ENCODE measurements around the gene UCP3. TPM values are rescaled to one million over a fixed set of nuclear protein-coding genes. Genes with fewer than 3 reads are reported as not detected.
A peak's percentile ranks its signal among the peaks of the same experiment; 100 is the strongest.

Gene UCP3
- 1 to 10 TPM; 3.3 to 5.2 TPM for total RNA-seq

- DNase-seq: no peak
- Mint-ChIP-seq H3K36me3 (peaks cover 14% of the 10 kb centered on the region), H3K27ac (peak within 1 kb of the TSS; percentile 53), H3K9me3 (ENCODE audit: low read depth) (no peaks in the 10 kb centered on the region), H3K4me1 (peaks cover 70% of the 10 kb centered on the region), H3K27me3 (no peaks in the 10 kb centered on the region), H3K4me3 (no peak within 1 kb of the TSS)
- CTCF ChIA-PET: interaction anchor here (0.5 to 1.4 kb wide), 2 partner anchors 12 to 100 kb away, joined by 3 to 4 read pairs; no protein-coding TSS in a partner anchor
- no peak for ATAC-seq
These were observed at the start of gene UCP3 for GRCh38 chr11:74008373-74009229. TSS of gene UCP3 (minus strand) at chr11:74009085. CDS start at chr11:74007042, 2,043 bp downstream.

DNA sequence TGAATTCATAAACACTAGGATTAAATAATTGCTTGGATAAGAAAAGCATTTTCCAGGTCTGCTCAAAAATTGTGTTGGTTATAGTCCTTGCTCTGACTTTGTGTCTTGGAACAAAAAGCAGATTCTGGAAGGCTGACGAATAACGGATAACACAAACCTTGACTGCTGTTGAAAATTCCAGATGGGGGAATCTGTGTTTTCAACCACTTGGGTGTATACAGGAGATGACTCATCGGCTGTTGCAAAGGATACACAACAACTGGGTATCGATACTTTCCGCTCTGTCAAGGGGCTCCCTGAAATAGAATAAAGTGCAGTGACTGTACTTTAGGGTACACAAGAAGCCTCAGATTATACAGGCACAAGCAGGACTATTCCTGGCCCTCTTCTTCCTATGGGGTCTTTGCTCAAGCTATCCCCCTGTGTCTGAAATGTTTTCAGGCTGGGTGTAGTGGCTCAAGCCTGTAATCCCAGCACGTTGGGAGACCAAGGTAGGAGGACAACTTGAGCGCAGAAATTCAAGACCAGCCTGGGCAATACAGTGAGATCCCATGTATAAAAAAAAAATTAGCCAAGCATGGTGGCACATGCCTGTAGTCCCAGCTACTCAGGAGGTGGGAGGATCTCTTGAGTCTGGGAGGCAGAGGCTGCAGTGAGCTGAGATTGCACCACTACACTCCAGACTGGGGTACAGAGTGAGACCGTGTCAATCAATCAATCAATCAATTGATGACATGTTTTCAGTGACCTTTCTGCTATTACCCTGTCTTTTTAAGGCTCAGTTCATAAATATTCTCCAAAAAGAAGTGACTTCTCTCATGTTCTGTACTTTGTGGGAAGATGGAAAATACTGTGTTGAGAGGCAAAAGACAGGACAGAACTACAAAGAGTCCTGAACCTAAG is 48.6 kb upstream of the UCP3 start:
- Mint-ChIP-seq H3K9me3 (ENCODE audit: low read depth) (peaks cover 4% of the 10 kb centered on the region), H3K27me3 (no peaks in the 10 kb centered on the region), H3K4me1 (peaks cover 4% of the 10 kb centered on the region), H3K27ac (no peak overlapping the region), H3K4me3 (no peak overlapping the region), H3K36me3 (peaks cover 27% of the 10 kb centered on the region)
- no peak for ATAC-seq
- DNase-seq: no peak
- CTCF ChIA-PET: no interaction called here

GRCh38 chr11:74055938-74056337 is 47.1 kb upstream of the UCP3 start:
- Mint-ChIP-seq H3K9me3 (ENCODE audit: low read depth) (peaks cover 3% of the 10 kb centered on the region), H3K4me1 (peaks cover 2% of the 10 kb centered on the region), H3K27ac (no peak overlapping the region), H3K36me3 (peaks cover 26% of the 10 kb centered on the region), H3K27me3 (no peaks in the 10 kb centered on the region), H3K4me3 (no peak overlapping the region)
- CTCF ChIA-PET: interaction anchor here (0.7 kb wide), 1 partner anchor 30 kb away, joined by 3 read pairs; no protein-coding TSS in a partner anchor
- DNase-seq (no peak), ATAC-seq (no peak)

- H3K27ac Mint-ChIP-seq: no peak overlapping the region
- no peak for DNase-seq
- no peaks in the 10 kb centered on the region for H3K27me3 Mint-ChIP-seq
- ATAC-seq: no peak
- CTCF ChIA-PET: no interaction called here
- no peaks in the 10 kb centered on the region for H3K9me3 Mint-ChIP-seq (ENCODE audit: low read depth)
- H3K36me3 Mint-ChIP-seq: peaks cover 25% of the 10 kb centered on the region
- no peak overlapping the region for H3K4me3 Mint-ChIP-seq
- H3K4me1 Mint-ChIP-seq: no peaks in the 10 kb centered on the region
These were observed 41.6 kb upstream of the UCP3 start for GRCh38 chr11:74050465-74050864.

DNA sequence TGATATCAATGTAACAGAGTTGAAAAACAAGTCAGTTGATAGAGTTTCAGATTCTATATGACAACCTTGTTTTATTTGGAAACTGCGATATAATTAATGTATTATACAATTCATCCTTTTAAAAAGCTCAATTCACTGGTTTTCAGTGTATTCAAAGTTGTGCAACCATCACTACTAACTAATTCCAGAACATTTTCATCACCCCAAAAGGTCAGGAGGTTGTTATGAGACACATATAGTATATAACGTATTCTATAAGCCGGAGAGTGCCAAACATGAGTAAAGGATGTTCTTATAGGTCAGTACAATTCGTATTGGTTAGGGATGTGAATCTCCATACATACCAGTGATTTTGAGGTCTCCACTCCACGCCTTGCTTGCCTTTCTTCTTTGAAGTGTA is 40.1 kb upstream of the UCP3 start:
- no peak overlapping the region for H3K4me3 Mint-ChIP-seq

GRCh38 chr11:74044538-74044937 is 35.7 kb upstream of the UCP3 start:
- Mint-ChIP-seq H3K36me3 (peaks cover 32% of the 10 kb centered on the region), H3K4me3 (no peak overlapping the region), H3K27ac (no peak overlapping the region), H3K27me3 (no peaks in the 10 kb centered on the region), H3K9me3 (ENCODE audit: low read depth) (no peaks in the 10 kb centered on the region), H3K4me1 (peaks cover 2% of the 10 kb centered on the region)
- ATAC-seq (no peak), DNase-seq (no peak)
- CTCF ChIA-PET: interaction anchor here (0.6 to 1.0 kb wide), 2 partner anchors 58 to 188 kb away, joined by 3 read pairs; no protein-coding TSS in a partner anchor

More for the DNA sequence above, 40.1 kb upstream of the UCP3 start:
- CTCF ChIA-PET: no interaction called here
- no peak overlapping the region for H3K27ac Mint-ChIP-seq
- no peaks in the 10 kb centered on the region for H3K9me3 Mint-ChIP-seq (ENCODE audit: low read depth)
- H3K36me3 Mint-ChIP-seq: peaks cover 26% of the 10 kb centered on the region
- peaks cover 2% of the 10 kb centered on the region for H3K4me1 Mint-ChIP-seq
- no peak for ATAC-seq
- no peak for DNase-seq
- no peaks in the 10 kb centered on the region for H3K27me3 Mint-ChIP-seq

DNA sequence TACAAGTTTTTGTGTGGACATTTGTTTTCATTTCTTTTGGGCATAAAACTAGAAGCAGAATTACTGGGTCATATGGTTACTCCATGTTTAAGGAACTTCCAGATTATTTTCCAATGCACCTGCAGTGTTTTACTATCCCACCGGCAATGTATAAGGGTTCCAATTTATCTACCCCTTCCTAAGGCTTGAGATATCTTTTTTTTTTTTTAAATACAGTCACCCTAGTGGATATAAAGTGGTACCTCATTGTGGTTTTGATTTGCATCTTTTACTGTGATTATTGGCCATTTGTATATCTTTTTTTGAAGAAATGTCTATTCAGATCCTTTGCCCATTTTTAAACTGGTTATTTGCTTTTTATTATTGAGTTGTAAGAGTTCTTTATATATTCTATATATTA is 34.6 kb upstream of the UCP3 start:
- H3K36me3 Mint-ChIP-seq: peaks cover 38% of the 10 kb centered on the region
- H3K27ac Mint-ChIP-seq: no peak overlapping the region
- CTCF ChIA-PET: interaction anchor here (0.7 to 0.8 kb wide), 2 partner anchors 56 to 1859 kb away, joined by 3 to 4 read pairs; no protein-coding TSS in a partner anchor
- no peaks in the 10 kb centered on the region for H3K27me3 Mint-ChIP-seq
- no peak overlapping the region for H3K4me3 Mint-ChIP-seq
- ATAC-seq (no peak), DNase-seq (no peak)
- no peaks in the 10 kb centered on the region for H3K9me3 Mint-ChIP-seq (ENCODE audit: low read depth)
- peaks cover 2% of the 10 kb centered on the region for H3K4me1 Mint-ChIP-seq

DNA sequence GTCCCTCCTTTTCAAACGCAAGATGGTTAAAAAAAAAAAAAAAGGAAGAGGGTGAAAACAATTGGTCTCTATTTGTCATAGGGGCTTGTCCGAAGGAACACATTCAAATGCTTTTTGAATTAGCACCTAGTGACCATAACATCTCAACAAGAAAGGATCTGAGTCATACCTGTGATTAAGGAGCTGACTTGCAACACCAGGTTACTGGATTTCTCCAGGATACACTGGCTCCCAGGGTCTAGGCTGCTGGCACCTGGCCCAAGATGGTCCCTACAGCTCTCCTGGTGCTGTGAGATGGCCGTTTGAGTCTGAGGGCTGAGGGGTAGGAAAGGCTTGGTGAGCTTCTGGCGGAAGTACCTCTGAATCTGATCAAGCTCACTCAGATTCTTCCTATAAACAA is 28.4 kb upstream of the UCP3 start:
- ATAC-seq: no peak
- Mint-ChIP-seq H3K36me3 (peaks cover 38% of the 10 kb centered on the region), H3K4me3 (no peak overlapping the region), H3K27me3 (no peaks in the 10 kb centered on the region), H3K27ac (no peak overlapping the region), H3K9me3 (ENCODE audit: low read depth) (no peaks in the 10 kb centered on the region), H3K4me1 (no peaks in the 10 kb centered on the region)
- no peak for DNase-seq
- CTCF ChIA-PET: no interaction called here

GRCh38 chr11:74035264-74035663 is 26.4 kb upstream of the UCP3 start:
- CTCF ChIA-PET: no interaction called here
- peaks cover 32% of the 10 kb centered on the region for H3K36me3 Mint-ChIP-seq
- no peak overlapping the region for H3K27ac Mint-ChIP-seq
- H3K4me1 Mint-ChIP-seq: peaks cover 13% of the 10 kb centered on the region
- no peak for ATAC-seq
- H3K4me3 Mint-ChIP-seq: no peak overlapping the region
- H3K27me3 Mint-ChIP-seq: no peaks in the 10 kb centered on the region
- H3K9me3 Mint-ChIP-seq (ENCODE audit: low read depth): no peaks in the 10 kb centered on the region
- no peak for DNase-seq

GRCh38 chr11:74033046-74033445 is 24.2 kb upstream of the UCP3 start:
- no peaks in the 10 kb centered on the region for H3K9me3 Mint-ChIP-seq (ENCODE audit: low read depth)
- ATAC-seq: no peak
- DNase-seq: no peak
- no peak overlapping the region for H3K27ac Mint-ChIP-seq
- H3K4me1 Mint-ChIP-seq: peaks cover 26% of the 10 kb centered on the region
- CTCF ChIA-PET: interaction anchor here (1.1 kb wide), 1 partner anchor 21 kb away, joined by 4 read pairs; no protein-coding TSS in a partner anchor
- no peaks in the 10 kb centered on the region for H3K27me3 Mint-ChIP-seq
- H3K36me3 Mint-ChIP-seq: peaks cover 28% of the 10 kb centered on the region
- no peak overlapping the region for H3K4me3 Mint-ChIP-seq

DNA sequence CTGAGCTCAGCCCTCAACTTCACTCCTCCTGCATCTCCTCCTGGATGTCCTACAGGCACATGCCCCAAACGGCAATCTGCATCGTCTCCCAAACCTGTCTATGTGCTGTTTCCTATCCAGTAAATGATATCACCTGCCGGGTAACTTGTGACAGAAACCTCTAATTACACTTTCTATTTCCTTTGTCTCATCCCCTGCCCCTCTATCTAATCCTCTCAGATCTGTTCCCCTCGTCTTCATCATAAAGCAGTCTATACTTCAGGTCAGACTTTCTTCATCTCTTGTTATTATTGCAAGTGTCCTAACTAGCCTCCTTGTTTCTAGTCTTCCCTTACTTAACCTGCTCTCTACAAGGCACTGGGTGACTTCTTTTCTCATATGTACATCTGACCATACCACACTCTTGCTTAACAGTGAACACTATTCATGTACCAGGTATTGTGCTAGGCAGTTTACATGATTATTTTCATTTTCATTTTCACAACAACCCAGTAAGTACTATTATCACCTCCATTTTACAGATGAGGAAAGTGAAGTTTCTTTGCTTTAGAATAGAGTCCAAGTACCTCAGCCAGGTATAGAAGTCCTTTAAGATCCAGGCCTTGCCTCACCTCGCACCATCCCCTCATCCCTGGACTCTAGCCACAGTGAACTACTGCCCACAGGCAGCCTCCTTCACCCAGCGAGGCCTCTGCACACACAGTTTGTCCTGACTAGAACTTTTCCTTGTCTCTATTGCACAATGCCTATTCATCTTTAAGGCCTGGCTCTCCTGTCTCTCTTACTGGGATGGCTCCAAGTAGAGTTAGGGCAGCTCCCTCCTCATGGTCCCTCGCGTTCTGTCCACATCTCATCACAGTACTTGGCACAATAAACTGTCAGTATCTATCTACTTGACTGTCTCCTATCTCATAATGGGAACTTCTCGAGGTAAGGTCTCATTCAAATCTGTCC is 22.1 kb upstream of the UCP3 start:
- CTCF ChIA-PET: interaction anchor here (1.1 to 2.0 kb wide), 3 partner anchors 11 to 26 kb away, joined by 3 to 7 read pairs (median 3); no protein-coding TSS in a partner anchor
- Mint-ChIP-seq H3K27me3 (no peaks in the 10 kb centered on the region), H3K4me3 (peak overlapping the region; percentile 64), H3K4me1 (peaks cover 33% of the 10 kb centered on the region), H3K9me3 (ENCODE audit: low read depth) (no peaks in the 10 kb centered on the region), H3K27ac (peak overlapping the region; percentile 77), H3K36me3 (peaks cover 26% of the 10 kb centered on the region)
- DNase-seq: no peak
- peak; percentile 79 for ATAC-seq

DNA sequence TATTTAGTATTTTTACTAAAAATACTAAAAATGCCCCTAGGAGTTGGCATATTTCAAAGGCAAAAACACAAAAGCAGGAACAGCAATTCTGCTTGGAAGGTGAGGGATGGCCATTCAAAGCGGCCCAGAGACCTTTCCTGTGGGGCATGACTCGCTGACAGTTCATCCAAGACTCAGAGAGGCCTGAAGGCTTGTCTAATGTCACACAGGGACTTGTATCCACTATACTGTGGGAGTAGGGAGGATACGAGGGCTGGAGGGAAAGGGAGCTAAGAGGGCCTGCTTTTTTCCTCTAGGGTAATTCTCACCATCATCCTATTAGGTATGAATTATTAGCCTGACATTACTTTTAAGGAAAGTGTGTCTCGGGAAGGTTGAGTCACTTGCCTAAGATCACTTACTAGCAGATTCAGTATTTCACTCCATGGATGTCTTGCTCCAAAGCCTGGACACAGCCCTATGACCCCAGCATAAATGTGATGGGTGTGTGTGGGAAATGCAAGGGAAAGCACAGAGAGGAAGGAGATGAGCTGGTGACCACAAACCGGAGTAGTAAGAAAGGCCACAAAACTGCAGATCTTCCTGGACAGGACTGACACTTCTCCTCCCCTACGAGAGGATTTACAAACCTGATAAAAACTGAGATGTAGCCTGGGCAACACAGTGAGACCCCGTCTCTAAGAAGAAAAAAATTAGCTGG is 16.7 kb upstream of the UCP3 start:
- H3K36me3 Mint-ChIP-seq: peaks cover 29% of the 10 kb centered on the region
- ATAC-seq (no peak), DNase-seq (no peak)
- H3K27me3 Mint-ChIP-seq: no peaks in the 10 kb centered on the region
- no peak overlapping the region for H3K27ac Mint-ChIP-seq
- H3K9me3 Mint-ChIP-seq (ENCODE audit: low read depth): no peaks in the 10 kb centered on the region
- CTCF ChIA-PET: no interaction called here
- H3K4me1 Mint-ChIP-seq: peaks cover 48% of the 10 kb centered on the region
- no peak overlapping the region for H3K4me3 Mint-ChIP-seq

Measured in activated CD8-positive, alpha-beta memory T cell treated with anti-CD3 and anti-CD28 coated beads, Interleukin-2, amount 10 ng/mL, durations not matched to agents 7 days and 5 days (primary cell).